Mucosa of descending colon (tissue), 3 donors: ENCODE data around the gene IRAG1. TPM values are rescaled to one million over a fixed set of nuclear protein-coding genes. Genes with fewer than 3 reads are reported as not detected.

Source experiments
- ATAC-seq: fragments of 200-7000 bp; cut with Tn5 transposase; one replicate; pipeline ENCODE4 v1.9.1; 2020; ENCODE audit warnings: mild to moderate bottlenecking, moderate library complexity
- DNase-seq, 3 donors: peaks; one replicate each; pipeline ENCODE4 v3.0.0-alpha.2; 2020
- H3K36me3 ChIP-seq: fragments of 200-600 bp; one replicate; pipeline ENCODE4 v1.8.0; 2021; ENCODE audit warnings: low read depth, mild to moderate bottlenecking
- H3K4me1 ChIP-seq: fragments of 200-600 bp; one replicate; pipeline ENCODE4 v1.8.0; 2021; ENCODE audit warnings: low read depth, mild to moderate bottlenecking
- H3K4me3 ChIP-seq: fragments of 200-600 bp; one replicate; pipeline ENCODE4 v1.8.0; 2021; ENCODE audit warnings: mild to moderate bottlenecking
- H3K9me3 ChIP-seq: fragments of 200-600 bp; one replicate; pipeline ENCODE4 v1.8.0; 2021; ENCODE audit warnings: mild to moderate bottlenecking
- intact Hi-C, 2 donors: fragments of 100-400 bp; cut with DNase I in 1 of 2; cut with micrococcal nuclease in 1 of 2; formaldehyde crosslinking; loops; one replicate each; pipeline versions ENCODE4 v1.11.0 to v1.11.1; 2022; cut with DNase I, micrococcal nuclease
- total RNA-seq, 3 donors: library from RNA; stranded (reverse); fragmentation: NEBNext Ultra II Directional in 2 of 3; extraction: Animal tissue kit (Norgen Biotek cat#: 25700) in 2 of 3; gene quantifications; one replicate each; pipeline versions ENCODE4 v1.2.1 to v1.2.4, GENCODE V29; 2021 to 2023
- TF ChIP-seq, protein P1 (sequence below): fragments of 200-600 bp; IDR thresholded peaks from one replicate; pipeline ENCODE4 v1.8.0; 2022; ENCODE audit warnings: antibody characterized with exemption, mild to moderate bottlenecking
- donor health status: DM: no; HTN: no; CAD: no; lungs with moderate emphysema.
- donor health status: DM: no; HTN: no; CAD: no.
- donor health status: DM: no; HTN: yes; CAD: no.

The IRAG1 gene
- total RNA-seq, 3 donors from 2014 or later = 7.5 to 134 (median 15.4) TPM

- ATAC-seq = no peak
- no peak for DNase-seq
- Histone ChIP-seq H3K4me3 (no peak overlapping the region), H3K36me3 (no peaks in the 10 kb centered on the region), H3K9me3 (no peaks in the 10 kb centered on the region), H3K4me1 (no peaks in the 10 kb centered on the region)
- intact Hi-C loops = no loop called here
- TF ChIP-seq, protein P1, sequence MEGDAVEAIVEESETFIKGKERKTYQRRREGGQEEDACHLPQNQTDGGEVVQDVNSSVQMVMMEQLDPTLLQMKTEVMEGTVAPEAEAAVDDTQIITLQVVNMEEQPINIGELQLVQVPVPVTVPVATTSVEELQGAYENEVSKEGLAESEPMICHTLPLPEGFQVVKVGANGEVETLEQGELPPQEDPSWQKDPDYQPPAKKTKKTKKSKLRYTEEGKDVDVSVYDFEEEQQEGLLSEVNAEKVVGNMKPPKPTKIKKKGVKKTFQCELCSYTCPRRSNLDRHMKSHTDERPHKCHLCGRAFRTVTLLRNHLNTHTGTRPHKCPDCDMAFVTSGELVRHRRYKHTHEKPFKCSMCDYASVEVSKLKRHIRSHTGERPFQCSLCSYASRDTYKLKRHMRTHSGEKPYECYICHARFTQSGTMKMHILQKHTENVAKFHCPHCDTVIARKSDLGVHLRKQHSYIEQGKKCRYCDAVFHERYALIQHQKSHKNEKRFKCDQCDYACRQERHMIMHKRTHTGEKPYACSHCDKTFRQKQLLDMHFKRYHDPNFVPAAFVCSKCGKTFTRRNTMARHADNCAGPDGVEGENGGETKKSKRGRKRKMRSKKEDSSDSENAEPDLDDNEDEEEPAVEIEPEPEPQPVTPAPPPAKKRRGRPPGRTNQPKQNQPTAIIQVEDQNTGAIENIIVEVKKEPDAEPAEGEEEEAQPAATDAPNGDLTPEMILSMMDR = no peak
These were observed 23.5 kb downstream of the IRAG1 start for GRCh38 chr11:10670099-10670498.

DNA sequence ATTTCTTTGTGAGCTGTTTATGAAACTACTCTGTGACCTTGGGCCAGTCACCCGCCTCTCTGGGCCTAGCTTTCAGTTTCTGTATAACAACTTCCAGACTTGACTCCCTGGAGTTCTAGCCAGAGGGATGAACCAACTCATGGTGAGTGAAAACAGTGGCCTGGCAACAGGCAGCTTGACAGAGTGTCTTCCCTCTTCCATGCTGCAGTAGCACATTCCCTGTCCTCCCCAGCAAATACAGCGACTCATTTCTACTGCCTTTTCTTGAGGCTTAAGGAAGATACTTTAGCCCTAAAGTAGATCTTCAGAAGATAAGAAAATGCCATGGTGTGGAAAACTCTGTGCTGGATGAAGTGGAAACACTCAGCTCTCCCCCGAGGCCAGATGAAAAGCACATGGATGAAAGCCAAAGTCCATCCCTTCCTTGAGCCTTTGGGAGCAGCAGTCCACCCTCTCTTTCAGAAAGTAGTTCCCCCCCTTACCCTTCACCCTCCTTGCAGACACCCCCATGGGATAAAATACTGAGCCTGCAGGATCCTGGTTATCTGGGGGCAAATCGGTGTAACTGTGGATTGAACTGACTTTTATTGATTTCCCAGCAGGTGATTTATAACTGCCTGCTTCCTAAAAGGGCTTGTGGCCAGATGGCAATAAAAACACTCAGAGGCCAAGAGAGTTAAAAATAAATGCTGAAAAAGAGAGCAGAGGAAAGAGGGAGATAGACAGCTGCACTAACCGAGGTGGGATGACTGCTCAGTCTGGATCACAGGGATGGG lies 24.1 kb downstream of the IRAG1 start:
- ATAC-seq (peak; percentile 62), DNase-seq (no peak)
- TF ChIP-seq, protein P1 = no peak
- intact Hi-C loops = no loop called here
- Histone ChIP-seq H3K36me3 (no peaks in the 10 kb centered on the region), H3K4me1 (no peaks in the 10 kb centered on the region), H3K4me3 (no peak overlapping the region), H3K9me3 (no peaks in the 10 kb centered on the region)

DNA sequence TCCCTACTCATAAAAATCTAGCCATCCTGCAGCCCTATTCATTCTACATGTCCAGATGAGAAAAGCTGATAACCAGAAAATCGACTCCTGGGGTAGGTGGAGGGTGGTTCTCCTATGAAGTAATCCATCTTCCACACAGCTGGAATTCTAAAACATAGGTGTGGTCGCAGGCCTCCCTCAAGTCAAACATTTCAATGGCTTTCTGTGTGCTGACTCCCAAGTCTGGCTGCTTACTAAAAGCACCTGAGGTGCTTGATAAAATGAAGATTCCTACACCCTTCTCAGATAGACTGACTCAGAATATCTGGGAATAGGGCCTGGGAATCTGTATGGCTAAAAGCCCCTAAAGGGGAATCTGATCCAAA lies 26.1 kb downstream of the IRAG1 start:
- no peaks in the 10 kb centered on the region for H3K4me1 ChIP-seq
- ATAC-seq (no peak), DNase-seq (no peak)
- H3K36me3 ChIP-seq = no peaks in the 10 kb centered on the region
- intact Hi-C loops = no loop called here
- TF ChIP-seq, protein P1 = no peak
- H3K9me3 ChIP-seq = no peaks in the 10 kb centered on the region
- H3K4me3 ChIP-seq = no peak overlapping the region

DNA sequence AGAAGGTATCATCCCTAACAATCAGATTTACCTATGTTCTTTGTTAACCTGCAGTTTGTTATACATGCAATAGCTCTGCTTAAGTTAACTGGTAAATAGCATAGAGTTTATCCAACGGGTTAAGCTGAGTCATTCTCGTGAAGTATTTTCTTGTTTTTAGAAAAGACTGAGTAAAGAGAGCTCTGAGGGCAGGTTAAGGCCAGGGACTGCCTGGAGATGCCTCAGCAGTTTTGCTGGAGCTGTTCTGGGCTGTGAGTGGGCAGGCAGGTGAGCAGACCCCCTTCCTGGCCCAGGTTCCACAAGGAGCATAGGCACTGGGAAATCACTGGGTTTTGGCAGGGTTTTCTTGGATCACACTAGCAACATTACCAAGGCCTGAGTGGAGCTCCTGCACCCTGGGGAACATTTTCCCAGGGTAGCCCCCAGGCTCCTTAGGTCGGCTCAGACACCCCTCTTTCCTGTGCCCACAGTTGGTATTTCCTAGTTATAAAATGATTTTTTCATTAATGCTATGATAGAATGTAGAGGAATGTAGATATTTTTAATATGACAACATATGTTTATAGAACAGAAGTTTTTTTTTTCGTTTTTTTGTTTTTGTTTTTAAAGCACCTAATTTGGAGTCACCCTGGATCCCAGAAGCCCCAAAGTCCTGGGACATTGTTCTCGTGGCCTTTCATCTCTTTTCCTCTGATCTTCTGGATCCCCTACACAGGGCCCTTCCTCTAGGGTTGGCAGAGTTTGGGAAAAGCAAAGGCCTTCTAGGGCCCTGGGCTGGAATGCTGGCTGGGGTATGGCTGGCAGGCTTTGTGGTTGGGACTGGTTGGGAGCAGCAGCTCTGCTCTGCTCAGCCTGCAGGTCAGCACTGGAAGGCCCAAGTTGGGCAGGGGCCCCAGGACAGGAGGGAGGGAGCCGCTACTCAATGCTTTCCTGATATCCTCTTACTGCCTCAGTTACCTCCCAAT lies 26.7 kb downstream of the IRAG1 start:
- ATAC-seq = no peak
- H3K4me1 ChIP-seq = no peaks in the 10 kb centered on the region
- intact Hi-C loops = no loop called here

DNA sequence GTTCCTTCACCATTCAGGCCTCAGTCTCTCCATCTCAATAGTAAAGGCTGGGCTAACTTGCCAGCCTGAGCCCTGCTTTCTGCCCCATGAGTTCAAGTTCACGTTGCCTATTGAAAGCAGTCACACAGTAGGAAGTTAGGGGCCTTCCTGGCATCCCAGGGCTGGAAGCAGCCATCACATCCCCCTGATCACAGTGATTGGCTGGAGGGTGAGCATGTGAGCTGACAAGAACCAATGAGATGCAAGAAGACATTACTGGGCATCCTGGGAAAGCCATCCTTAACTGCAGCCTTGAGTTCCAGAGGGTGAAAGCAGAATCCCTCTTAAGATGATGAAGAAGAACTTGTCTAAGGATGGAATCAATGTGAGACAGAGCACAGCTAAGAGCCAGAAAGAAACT lies 29.1 kb downstream of the IRAG1 start:
- intact Hi-C loops = no loop called here
- TF ChIP-seq, protein P1 = no peak
- no peaks in the 10 kb centered on the region for H3K36me3 ChIP-seq
- ATAC-seq (no peak), DNase-seq (no peak)
- H3K4me3 ChIP-seq = no peak overlapping the region
- H3K9me3 ChIP-seq = no peaks in the 10 kb centered on the region
- H3K4me1 ChIP-seq = no peaks in the 10 kb centered on the region

More for the DNA sequence above, 26.7 kb downstream of the IRAG1 start:
- no peaks in the 10 kb centered on the region for H3K36me3 ChIP-seq
- DNase-seq = no peak
- TF ChIP-seq, protein P1 = no peak
- no peak overlapping the region for H3K4me3 ChIP-seq
- H3K9me3 ChIP-seq = no peaks in the 10 kb centered on the region
